ENCODE data around the gene HM13.
"Not testable (repeated sequence)": the region's sequence is repeated elsewhere in the genome, so short reads cannot be mapped to it uniquely, and the experiment has no call there.

Gene HM13, protein sequence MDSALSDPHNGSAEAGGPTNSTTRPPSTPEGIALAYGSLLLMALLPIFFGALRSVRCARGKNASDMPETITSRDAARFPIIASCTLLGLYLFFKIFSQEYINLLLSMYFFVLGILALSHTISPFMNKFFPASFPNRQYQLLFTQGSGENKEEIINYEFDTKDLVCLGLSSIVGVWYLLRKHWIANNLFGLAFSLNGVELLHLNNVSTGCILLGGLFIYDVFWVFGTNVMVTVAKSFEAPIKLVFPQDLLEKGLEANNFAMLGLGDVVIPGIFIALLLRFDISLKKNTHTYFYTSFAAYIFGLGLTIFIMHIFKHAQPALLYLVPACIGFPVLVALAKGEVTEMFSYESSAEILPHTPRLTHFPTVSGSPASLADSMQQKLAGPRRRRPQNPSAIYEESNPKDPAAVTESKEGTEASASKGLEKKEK

DNA sequence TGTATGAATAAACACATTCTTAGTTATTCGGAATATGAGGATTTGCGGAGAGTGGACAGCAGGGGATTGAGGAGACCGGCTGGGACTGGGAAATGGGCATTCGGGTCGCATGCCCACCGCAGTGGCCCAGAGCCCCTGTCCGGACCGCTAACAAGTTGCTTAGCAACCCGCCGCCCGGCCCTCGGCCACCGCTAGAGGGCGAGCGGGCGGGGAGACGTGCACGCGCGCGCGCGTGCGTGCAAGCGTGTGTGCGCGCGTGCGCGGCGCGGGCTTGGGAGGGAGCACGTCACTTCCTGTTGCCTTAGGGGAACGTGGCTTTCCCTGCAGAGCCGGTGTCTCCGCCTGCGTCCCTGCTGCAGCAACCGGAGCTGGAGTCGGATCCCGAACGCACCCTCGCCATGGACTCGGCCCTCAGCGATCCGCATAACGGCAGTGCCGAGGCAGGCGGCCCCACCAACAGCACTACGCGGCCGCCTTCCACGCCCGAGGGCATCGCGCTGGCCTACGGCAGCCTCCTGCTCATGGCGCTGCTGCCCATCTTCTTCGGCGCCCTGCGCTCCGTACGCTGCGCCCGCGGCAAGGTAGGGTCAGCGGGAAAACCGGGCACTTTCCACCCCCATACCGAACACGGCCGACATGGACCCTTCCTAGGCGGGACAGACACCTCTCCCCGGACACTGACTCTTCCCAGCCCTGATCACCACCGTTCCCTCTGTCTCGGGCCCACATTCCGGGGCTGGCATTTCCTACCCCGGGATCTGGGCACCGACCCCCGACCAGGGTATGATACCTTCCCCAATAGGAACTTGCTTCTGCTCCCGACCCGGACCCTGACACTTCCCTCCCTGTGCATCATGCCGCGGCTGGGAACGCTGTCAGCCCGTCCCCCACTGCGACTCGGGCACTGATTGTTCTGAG, at the start of gene HM13:
TSS of gene HM13 (plus strand) at position 289 of the 918 bp plus-strand sequence. CDS start at position 399, 110 bp downstream.
- peak; percentile 75 to 83 (median 79) for DNase-seq (ENCODE audit: low read depth in 4 of 4, low spot score in 1 of 4)

DNA sequence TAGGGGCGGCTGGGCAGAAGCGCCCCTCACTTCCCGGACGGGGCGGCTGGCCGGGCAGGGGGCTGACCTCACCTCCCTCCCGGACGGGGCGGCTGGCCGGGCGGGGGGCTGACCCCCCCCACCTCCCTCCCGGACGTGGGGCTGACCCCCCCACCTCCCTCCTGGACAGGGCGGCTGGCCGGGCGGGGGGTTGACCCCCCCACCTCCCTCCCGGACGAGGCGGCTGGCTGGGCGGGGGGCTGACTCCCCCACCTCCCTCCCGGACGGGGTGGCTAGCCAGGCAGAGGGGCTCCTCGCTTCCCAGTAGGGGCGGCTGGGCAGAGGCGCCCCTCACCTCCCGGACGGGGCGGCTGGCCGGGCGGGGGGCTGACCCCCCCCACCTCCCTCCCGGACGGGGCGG, 43.3 kb upstream of the HM13 start:
- not testable (repeated sequence) for DNase-seq (ENCODE audit: low read depth in 4 of 4, low spot score in 1 of 4)

DNA sequence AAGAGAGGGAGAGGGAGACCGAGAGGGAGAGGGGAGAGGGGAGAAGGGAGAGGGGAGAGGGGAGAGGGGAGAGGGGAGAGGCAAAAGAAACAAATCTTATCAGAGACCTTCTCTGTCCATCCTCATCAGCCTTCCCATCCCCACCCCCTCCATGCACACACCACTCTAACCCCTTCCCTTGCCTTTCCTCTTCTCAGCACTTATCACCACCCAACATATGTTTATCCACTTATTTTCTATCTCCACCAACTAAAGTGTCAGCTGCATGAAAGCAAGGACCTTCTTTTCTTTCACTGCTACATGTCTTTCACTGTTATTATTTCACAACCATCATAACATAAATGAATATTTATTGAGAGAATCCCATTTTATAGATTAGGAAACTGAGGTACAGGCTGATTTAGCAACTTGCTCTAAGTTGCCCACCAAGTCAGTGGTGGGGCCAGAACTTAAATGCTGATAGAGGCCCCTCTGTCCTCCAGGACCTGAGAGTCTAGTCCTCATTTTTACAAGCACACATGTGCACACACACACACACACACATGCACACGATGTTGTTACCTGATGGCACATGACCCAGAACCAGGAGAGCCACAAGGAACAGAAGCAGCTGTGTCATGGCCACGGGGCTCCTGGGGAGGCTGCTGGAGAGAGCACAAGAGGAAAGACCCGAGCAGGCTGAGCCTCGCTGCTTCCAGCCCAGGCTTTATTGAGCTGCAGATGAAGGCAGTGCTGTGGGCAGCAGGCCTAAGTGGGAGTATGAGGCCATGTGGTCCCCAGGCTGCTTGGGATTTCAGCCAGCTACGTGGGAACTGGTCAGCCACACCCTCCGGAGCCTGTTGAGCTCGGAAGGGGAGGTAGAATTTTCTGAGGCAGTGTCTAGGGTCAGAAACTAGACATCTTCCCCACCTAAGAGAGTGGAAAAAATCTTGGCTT, 41.6 kb upstream of the HM13 start:
- no peak for DNase-seq (ENCODE audit: low read depth in 4 of 4, low spot score in 1 of 4)

DNA sequence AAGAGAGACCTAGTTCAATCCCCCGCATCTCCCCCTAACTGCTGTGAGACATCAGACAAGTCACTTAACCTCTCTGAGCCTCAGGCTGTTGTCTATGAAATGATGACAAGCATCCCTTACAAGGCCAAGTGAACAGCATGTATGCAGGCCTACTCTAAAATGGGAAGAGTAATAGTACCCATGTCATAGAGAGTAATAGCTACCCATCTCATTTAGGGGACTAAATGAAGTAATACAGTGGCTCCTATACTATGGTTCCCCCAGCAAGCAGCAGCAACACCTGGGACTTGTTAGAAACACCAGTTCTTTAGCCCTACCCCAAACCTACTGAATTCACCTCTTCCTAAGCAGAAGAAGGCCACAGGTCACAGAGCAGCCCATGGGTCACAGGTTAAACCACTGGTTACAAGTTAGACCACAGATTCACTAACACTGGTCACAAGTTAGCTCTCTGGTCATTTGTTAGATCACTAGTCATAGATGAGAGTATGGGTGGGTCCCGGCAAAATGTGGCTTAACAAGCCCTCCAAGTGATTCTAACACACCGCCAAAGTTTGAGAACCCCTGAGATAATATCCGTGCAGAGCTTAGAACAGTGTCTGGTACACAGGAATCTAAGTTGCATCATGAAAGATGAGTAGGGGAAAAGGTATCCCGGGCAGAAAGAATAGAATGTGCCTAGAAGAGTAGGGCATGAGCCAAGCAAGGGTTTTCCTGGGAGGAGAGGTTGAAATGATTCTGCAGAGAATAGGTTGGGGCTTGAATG, 40.7 kb upstream of the HM13 start:
- no peak for DNase-seq (ENCODE audit: low read depth in 4 of 4, low spot score in 1 of 4)

DNA sequence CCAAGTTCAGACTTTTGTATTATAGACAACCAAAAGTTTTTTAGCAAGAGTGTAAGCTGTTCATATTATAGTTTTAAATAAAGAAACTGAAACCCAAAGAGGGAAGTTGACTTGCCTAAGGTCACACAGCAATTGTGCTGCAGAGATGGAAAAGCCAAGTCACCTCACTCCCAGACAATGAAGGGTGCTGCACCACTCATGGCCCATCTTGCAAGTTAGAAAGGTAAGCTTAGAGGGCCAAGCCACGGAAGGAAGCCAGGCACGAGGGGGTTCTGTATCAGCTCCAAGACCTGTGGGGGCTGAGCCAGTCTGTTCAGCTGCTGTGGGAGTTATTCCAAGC, 40.2 kb upstream of the HM13 start:
- no peak for DNase-seq (ENCODE audit: low read depth in 4 of 4, low spot score in 1 of 4)

DNA sequence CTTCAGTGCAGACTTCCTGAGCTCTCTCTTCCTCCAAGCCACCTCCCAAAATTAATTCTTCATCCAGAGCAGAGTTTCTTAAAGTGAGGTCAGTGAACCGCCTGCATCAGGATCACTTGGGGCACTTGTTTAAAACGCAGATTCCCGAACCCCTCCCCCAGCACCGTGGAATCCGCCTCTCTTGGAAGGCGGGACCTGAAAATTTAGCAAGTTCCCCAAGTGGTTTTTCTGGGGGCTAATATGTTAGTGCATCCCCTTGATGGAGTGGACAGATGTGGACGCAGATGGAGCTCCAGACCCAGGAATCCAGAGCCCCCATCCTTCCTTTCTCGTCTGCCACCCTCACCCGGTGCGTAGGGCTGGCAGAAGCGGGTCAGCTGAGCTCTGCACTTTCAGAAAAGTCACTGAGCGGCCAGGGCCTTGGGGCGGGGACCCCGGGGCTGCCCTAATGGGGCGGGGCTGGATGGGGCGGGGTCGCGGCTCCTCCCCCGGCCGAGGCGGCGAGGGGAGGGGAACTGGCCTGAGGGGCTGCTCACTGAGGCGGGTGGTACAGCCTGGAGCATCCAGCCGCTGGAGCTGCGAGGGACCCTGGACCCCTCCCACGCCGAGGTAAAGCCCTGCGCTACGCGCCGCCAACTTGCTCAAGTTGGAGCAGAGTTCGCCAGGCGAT, 39.3 kb upstream of the HM13 start, which contains the start of the genes DEFB124 and REM1:
TSS of gene DEFB124 (minus strand) at position 370 of the 670 bp plus-strand sequence. CDS start 2,114 bp downstream, outside the sequence.
TSS of gene REM1 (plus strand) at position 531 of the 670 bp plus-strand sequence. CDS start 1,158 bp downstream, outside the sequence.
- no peak for DNase-seq (ENCODE audit: low read depth in 4 of 4, low spot score in 1 of 4)

DNA sequence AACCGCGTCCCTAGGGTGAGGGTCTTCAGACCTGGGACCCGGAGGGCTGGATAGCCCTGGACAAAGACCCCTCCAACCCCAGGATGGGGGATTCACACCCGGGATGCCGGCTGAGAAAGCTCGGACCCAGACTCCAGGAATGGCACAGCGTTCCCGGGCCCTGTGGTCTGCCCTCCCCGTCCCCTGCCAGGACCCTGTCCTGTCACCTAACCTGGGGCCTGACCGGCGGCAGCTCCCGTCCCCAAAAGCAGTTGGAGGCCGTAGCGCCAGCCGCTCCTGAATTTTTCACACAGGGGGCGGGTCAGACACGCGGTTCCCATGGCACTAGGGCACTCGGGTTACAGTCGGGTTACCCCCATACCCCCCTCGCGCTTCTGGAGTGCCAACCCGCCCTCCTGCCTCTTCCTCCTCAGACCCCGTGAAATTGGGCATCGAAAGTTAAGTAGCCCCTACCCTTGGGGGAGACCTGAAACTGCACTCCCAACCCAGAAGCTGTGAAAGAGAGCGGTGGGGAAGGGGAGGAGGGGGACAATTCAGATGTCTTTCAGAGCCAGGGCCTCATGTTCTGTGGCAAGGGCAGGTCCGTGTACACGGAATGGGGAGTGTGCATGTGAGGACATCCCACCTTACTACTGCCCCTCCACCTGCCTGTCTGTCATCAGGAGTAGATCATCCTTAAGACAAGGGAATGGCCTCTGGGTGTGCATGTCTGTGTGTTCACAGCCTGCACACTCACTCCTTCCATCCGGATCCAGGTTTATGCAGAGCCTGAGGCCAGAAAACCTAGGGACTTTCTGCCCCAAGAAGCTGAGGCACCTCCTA, 38.6 kb upstream of the HM13 start:
- no peak for DNase-seq (ENCODE audit: low read depth in 4 of 4, low spot score in 1 of 4)

DNA sequence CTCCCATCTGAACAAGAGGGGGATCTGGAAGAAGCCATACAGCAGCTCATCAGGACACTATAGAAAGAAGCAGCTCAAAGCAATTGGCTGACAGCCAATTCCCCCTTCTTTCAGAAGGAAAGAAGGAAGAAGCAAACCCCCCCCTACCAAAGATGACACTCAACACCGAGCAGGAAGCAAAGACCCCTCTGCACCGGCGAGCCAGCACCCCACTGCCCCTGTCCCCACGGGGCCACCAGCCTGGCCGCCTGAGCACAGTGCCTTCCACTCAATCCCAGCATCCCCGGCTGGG, 38.0 kb upstream of the HM13 start:
- DNase-seq (ENCODE audit: low read depth in 4 of 4, low spot score in 1 of 4), result no peak

DNA sequence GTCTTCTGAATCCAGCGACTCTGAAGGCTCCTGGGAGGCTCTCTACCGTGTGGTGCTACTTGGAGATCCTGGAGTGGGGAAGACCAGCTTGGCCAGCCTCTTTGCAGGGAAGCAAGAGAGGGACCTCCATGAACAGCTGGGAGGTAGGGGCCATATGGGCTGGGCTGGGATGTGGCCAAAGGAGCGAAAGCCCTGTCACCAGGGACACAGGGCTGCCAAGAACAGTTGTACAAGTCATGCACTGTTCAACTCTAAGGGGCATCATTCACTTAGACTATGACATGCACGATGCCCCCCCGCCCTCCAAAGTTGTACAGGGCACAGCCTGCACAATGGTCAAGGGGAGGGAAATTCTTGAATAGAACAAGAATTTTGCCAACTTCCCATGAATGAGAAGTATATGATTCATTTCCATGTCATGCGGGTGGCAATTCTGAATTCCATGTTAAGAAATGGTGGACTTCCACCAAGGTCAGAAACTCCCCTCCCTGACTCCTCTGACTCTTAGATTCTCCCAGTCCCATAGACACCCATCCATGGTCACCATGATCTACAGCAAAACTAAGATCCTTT, 37.5 kb upstream of the HM13 start:
- no peak for DNase-seq (ENCODE audit: low read depth in 4 of 4, low spot score in 1 of 4)

DNA sequence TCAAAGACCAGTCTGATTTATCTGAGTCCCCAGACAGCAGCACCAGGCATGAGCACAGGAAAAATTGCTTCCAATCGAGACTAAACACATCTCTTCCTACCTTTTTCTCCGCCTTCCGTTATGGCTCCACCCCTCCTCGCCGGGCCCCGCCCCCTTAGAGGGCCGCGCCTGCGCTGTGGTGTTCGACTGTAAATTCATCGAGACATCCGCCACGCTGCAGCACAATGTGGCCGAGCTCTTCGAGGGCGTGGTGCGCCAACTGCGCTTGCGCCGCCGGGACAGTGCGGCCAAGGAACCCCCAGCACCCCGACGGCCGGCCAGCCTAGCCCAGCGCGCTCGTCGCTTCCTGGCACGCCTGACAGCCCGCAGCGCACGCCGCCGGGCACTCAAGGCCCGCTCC, 30.2 kb upstream of the HM13 start:
- DNase-seq (ENCODE audit: low read depth in 4 of 4, low spot score in 1 of 4), result no peak

DNA sequence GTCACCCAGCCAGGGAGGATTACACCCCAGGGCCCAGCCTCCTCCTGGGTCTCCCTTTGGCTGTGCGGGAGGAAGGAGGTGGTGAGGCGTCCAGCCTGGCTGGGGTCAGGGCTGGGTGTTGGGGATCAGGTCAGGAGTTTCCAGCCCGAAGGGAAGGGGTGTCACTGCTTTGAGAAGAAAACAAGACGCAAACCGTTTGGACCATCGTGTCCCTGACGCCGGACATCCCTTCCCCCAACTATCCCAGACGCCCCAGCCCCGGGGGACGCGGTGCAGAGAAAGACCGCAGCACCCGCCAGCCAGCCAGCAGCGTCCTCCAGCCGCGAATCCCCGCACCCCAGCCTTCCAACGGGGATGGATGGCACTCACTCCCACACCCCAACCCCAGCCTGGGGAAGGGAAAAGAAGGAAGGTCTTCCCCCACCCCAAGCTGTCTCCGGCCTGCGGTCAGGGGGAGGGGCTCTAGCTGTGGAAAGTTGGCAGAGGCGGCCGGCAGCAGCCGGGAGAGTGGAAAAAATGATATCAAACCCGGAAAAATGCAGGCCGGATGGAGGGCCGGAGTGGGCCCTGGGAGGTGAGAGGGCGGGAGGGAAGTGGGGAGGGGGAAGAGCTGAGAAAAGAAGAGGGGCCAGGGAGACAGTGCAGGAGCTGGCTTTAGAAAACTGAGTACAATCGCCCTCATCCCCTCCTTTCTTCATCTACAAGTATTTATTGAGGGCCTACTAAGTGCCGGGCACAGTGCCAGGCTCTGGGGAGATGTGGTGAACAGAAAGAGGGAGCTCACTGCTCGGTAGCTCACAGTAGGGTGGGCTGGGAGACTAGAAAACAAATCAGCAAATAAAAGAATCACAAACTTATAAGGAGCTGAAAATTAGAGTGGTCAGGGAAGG, 28.5 kb upstream of the HM13 start:
- no peak for DNase-seq (ENCODE audit: low read depth in 4 of 4, low spot score in 1 of 4)

DNA sequence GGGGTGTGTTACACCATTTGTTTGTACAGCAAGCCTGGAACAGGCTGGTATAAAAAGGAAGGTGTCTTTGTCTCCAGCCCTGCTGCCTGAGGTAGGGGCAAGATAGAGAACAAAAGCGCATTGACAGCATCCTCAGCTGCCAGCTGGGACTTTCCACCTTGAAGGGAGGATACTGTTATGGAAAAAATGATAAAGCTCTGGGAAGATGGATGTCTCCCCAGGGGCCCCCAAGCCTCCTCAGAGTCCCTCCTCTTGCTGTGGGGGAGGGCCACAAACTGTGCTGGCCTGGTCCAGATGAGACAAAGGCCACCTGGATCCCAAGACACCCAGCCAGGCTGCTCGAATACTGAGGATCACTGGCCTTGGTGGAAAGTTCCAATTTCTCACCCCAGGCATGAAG, 26.1 kb upstream of the HM13 start:
- DNase-seq (ENCODE audit: low read depth in 4 of 4, low spot score in 1 of 4), result no peak

DNA sequence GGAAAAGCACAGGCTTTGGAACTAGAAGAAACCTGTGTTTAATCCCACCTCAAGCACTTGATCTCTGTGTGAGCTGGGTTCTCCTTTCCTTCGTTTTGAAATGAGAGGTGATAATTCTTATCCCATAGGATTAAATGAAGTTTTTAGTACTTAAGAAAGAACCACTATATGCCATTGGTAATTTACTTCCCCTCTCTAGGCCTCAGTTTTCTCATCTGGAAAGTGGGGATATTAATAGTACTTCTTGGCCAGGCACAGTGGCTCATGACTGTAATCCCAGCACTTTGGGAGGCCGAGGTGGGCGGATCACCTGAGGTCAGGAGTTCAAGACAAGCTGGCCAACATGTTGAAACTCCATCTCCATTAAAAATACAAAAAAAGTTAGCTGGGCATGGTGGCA, 25.1 kb upstream of the HM13 start:
- DNase-seq (ENCODE audit: low read depth in 4 of 4, low spot score in 1 of 4), result no peak

DNA sequence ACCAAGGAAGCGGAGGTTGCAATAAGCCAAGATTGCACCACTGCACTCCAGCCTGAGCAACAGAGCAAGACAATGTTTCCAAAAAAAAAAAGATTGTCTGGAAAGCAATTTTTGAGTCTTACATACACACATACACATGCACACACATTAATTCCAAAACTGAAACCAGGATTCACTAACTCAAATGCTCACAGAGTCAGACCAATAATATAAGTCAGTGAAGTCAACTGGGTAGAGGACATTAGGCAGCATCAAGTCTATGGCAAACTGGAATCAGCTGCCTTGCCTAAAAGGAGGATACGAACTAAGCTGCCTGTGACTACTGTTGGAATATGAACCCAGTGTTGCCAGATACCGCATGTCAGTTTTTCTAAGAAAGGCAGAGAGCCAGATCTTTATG, 23.5 kb upstream of the HM13 start:
- DNase-seq (ENCODE audit: low read depth in 4 of 4, low spot score in 1 of 4), result no peak

DNA sequence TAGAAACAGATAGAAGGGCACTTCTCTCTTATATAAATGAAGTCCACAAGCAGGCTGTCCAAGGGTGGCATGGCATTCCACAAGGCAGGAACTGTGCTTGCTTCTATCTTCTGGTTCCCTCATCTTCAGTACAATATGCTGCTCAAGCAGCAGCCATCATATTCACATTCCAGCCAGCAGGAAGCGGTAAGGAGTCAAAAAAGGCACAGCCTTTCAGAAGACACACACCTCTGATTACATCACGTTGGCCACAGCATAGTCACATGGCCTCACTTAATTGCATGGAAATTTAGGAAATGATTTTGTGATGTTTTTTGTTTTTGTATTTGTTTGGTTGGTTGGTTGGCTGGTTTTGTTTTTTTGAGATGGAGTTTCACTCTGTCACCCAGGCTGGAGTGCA, 20.1 kb upstream of the HM13 start:
- DNase-seq (ENCODE audit: low read depth in 4 of 4, low spot score in 1 of 4), result no peak

DNA sequence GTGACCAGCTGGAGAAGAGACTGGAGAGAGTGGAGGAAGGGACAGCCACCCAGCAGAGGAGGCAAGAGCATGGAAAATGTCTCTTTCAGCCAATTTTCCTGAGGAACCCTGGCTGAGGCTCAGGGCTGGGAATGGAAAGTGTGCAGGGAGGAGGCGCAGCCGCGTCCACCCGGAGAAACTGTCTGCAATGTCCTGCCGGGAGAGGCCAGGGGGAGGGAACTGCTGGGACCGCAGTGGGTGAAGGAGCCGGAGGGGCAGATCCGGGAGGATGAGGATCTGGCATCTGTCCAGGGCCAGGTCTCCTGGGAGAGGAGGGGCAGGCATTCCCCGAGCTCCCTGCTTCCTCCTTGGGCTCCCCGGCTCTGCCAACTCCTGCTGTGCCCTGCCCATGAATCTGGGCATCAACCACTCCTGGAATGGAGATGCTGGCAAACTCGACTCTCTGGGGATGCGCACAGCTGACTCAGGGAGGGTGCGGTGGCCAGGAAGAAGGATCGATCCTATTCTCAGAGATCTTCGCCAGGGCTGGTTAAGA, 17.4 kb upstream of the HM13 start:
- DNase-seq (ENCODE audit: low read depth in 4 of 4, low spot score in 1 of 4), result no peak

DNA sequence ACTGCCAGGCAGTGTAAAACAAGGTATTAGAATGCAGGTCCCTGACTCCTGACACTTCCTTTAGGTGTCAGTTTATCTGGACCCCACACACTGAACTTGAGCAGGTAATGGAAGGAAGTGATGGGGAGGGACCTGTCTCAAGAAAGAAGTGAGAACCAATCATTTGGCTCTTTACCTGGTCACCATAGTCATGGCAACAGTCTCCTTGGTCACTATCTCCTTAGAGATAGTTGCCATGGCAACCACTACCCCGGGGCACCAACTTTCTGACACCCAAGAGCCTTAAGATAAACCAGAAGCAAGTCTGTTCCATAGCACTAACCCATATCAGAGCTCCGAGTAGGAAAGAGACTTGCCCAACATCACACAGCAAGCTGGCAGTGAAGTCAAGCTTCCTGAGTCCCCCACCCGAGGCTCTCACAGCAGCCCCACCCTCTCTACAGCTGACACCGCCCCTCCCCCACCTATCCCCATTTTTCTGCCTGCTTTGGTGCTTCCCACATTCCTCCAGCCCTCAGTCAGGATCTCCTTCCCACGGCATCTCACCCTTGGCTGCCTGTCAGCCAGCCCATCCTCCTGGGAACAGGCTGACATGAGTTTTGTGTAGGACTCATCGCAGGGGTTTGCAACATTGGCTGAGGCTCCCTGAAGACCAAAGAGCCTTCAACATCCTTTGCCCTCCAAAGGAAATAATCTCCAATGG, 16.3 kb upstream of the HM13 start:
- no peak for DNase-seq (ENCODE audit: low read depth in 4 of 4, low spot score in 1 of 4)
